ENCODE results near the gene BOD1L1.
A peak's percentile ranks its signal among the peaks of the same experiment; 100 is the strongest.

Gene BOD1L1

DNA sequence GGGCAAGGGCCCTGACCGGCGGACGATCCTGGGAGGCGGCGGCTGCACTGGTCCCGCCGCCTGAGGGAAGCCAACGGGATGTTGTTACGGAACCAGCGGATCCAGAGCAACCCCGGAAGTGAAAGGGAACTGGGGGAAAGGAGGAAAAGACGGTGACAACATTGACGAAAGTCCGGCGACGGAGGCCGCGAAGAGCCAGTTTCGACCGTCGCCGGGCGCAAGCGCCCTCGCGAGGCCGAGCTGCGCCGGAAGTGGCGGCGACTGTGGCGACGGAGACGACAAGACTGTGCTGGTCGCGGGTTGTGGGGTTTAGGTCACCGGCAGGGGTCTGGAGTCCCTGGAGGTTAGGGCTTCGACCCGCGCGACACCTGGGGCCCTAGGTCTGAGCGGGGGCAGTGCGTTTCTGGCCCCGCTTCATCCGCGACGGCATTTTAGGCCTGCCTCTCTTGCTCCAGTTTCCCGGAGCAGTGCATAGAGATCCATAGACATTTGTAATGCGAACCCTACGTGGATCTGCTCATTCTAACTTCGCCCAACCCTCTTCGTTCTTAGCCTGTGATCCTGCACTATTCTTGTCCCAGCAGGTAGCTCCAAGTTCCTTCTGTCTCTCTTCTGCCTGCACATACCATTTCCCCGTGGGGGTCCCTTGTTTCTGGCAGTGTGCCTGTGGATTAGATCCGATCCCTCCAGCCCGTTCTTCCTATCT, at the start of gene BOD1L1:
BOD1L1 (minus strand) TSS at position 120 of the 706 bp plus-strand sequence. CDS start 138 bp downstream, outside the sequence.
- DNase-seq (ENCODE audit: low spot score): peak; percentile 94

DNA sequence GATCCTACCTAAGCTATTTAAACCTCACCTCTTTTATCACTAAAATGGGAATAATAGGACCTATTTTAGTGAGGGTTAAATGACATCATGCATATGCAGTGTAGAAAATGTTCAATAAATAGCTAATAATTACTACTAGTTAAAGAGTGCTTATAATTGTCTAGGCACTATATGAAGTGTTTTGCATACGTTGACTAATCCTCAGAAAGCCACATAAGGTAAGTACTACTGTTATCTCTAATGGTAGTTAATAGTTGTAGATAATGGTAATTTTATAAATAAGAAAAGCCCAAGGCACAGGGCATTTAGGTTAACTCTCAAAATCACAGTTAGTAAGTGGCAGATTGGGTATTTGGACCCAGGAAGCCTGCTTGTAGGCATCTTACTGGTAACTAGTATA, 47.4 kb upstream of the BOD1L1 start:
- no peak for DNase-seq (ENCODE audit: low spot score)

DNA sequence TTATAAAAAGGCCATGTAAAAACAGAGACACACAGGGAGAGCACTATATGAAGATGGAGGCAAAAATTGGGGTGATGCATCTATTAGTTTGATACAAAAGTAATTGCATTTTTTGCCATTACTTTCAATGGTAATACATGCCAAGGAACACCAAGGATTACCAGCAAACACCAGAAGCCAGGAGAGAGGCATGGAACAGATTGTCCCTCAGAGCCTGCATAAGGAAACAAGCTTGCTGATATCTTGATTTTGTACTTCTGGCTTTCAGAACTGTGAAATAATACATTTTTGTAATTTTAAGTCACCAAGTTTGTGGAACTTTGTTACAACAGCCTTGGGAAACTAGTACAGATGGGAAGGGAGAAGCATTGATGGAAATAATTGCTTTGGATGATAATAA, 45.6 kb upstream of the BOD1L1 start:
- no peak for DNase-seq (ENCODE audit: low spot score)

DNA sequence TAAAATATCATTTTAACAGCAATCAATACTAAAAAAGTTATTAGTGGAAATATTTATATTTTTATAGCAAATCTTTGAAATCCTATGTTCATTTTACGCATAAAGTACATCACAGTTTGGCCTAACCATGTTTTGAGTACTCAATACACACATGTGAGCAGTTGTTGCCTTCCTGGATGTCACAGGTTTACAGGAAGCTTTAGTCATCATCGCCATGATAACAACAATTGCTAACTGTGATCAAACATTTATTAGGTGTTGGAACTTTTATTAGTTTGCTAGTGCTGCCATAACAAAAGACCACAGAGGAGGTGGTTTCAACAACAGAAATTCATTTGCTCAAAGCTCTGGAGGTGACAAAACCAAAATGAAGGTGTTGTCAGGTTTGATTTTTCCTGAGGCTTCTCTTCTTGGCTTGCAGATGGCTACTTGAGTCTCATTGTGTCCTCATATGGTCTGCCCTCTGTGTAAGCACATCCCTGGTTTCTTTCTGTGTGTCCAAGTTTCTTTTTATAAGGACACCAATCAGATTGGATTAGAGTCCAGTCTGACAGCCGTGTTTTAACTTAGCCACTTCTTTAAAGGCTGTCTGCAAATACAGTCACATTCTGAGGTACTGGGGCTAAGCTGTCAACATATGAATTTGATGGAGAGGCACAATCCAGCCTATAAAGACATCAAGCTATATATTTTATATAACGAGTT, 43.1 kb upstream of the BOD1L1 start:
- DNase-seq (ENCODE audit: low spot score): no peak

DNA sequence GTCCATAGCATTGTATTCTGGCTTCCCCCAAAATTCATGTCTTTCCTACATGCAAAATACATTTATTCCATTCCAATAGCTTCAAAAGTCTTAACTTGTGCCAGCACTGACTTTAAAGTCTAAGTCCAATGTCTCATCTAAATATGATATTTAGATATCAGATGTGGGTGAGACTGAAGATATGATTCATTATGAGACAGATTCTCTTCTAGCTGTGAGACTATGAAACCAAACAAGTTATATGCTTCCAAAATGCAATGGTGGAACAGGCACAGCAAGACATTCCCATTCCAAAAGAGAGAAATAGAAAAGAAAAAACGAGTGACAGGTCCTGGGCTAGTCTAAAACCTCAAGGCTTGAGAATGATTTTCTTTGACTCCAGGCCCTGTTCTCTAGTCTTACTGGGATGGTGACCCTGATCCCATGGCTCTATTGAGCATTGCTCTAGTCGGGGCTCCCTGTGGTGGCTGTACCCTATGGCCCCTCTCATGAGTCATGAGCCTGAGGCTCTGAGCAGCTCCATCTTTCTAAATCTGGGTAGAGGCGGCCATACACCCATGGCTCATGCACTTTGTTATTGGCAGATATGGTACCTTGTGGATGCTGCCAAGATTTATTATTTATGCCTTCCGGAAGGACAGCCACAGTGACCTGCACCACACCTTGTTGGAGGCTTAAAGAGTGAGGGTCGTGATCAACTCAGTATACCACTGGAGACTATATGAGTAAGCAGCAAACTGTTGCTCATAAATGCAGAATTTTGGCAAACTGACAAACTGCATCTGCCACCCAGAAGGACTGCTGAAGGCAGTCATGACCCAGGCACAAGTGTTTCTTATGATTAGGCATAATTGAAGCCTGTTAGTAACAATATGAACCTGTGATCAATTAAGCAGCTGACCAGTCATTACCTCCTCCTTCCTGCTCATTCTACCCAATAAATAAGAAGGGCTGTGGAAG, 38.5 kb upstream of the BOD1L1 start:
- DNase-seq (ENCODE audit: low spot score): no peak

DNA sequence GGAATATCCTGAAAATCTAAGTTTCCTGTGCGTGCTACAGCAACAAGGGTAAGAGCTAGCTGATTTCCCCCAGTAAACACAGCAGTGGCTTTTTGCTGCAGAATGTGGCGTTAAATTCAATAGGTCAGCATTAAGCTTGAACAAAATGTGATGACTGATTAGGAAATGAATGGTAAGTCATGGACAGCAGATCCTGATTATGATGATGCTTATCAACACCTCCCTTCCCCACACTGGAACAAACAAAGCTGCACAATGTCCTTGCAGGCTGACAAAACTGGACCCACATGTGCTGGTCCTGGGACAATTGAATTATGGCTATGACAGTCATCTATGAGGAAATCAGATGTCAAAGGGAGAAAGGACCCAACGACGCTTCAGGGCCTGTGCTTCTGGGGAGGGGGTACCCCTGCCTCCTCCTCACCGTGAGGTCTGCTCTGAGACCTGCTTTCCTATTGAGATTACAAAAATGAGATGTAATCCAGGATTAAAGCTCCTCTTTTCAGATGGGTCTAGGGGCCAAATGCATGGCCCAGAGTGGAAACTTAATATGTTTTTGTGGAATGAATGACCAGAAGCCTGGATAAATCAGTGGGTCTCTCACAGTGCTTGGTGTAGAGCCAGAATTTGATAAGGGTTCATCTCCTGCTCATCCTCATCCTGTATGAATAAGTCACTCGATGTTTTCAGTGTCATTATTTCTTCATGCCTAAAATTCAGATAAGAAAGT, 32.0 kb upstream of the BOD1L1 start:
- no peak for DNase-seq (ENCODE audit: low spot score)

DNA sequence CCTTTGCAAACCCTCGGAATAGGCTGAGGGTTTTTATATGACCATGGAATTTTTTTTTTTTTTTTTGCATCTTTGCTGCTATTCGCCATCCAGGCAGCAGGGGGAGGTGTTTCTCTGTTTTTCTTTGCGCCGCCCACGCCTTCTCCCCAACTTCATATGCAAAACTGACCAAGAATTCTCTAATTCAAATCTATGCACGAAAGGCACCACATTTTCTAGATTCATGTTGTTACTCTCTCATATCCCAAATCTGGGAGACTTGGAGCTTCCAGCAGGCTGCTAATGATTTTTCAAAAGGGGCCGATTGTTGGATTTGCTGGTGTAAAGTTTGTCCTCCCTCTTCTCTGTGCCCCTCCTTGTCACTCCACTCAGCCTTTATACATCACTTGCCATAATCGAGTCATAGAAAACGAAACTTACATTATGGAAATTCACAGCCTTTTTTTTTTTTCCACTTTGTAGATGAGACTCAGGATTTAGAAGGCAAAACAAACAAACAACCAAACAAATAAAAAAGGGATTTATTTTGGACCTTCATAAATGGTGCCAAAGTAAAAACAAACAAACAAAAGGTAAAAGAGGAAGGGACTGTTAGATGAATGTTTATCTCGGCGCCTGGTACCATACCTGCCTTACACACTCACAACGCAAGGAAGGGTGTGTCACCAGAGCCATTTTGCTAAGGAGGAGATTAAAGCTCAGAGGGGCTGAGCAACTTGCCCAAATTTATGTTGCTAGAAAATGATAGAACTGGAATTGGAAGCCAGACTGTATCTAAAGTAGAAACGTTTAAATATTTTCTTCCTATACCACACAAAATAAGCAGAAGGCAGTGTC, 29.3 kb upstream of the BOD1L1 start:
- DNase-seq (ENCODE audit: low spot score): peak; percentile 72

DNA sequence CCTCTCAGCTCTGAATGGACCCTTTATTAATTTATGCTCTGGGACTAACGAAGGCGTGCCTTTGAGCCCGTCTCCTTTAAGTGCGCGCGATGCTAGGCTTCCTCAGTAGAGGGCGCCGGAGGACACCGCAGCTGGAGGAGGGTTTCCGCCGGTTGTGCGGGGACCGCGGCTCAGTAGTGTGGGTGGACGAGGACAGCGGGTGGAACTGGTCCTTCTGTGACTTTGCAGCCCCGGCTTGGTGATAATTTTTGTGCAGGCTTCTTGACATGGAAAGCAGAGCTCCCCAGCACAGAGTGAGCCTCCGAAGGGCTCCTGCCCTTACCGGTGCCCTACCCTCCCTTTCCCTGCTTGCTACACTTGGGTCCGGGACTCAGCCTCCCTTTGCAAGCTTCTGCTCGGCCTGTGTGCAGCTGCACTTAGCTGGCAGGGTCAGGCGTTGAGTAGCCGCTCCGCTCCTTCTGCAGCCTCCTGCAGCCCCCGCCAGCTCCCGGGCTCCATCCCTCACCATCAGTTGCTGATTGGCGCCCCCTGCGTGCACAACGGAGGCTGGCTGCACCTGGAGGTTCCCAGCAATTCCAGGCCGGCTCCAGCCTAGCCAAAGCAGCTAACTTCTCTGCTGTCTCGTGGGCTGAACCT, 26.8 kb upstream of the BOD1L1 start:
- DNase-seq (ENCODE audit: low spot score): peak; percentile 87

DNA sequence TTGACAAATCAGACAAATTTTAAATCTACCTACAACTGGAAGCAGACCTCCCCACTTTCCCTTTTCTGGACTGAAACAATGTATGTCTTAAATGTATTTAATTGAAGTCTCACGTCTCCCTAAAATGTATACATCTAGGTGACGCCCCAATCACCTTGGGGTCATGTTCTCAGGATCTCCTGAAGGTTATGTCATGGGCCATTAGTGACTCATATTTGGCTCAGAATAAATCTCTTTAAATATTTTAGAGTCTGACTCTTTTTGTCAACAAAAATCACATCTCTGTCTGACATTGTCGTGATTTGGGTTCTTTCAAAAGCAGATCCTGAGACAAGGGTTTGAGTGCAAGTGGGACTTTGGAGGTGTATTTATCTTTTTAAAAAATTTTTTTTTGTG, 26.2 kb upstream of the BOD1L1 start:
- DNase-seq (ENCODE audit: low spot score): no peak

DNA sequence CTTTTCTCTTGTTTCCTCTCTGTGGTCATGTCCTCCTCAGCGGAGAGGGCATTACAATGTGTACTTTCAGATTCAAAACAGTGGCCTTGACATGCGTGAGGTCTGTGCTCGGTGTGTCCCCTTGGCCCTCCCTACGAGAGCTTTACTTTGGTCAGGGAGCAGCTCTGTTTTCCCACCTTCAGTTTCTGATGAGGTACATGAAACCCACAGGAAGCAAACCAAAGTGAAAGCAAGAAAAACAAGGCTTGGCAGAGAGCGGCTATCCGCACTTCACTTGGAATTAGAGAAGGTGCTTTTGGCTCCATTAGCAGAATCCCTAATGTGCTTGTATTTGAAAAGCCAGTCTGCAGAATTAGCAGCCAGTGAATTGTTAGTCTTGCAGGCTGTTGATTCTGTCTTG, 19.5 kb upstream of the BOD1L1 start:
- DNase-seq (ENCODE audit: low spot score): no peak

DNA sequence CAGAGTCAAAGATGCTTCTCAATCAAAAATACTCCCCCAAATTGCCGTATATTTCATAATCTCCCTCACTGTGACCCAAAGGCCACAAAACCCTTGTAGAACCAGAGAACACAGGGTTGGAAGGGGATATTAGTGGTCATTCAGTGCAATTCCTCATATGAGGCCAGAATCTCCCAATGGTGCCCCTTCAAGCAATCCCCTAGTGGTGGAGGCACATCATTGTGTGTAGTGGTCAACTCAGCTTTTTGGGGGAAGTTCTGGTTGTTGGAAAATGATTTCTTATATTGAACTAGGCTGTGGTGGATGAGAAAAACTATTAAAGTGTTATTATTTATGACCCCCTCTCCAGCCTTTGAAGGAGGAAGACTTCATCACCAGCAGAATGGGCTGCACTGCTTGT, 17.6 kb upstream of the BOD1L1 start:
- DNase-seq (ENCODE audit: low spot score): no peak

DNA sequence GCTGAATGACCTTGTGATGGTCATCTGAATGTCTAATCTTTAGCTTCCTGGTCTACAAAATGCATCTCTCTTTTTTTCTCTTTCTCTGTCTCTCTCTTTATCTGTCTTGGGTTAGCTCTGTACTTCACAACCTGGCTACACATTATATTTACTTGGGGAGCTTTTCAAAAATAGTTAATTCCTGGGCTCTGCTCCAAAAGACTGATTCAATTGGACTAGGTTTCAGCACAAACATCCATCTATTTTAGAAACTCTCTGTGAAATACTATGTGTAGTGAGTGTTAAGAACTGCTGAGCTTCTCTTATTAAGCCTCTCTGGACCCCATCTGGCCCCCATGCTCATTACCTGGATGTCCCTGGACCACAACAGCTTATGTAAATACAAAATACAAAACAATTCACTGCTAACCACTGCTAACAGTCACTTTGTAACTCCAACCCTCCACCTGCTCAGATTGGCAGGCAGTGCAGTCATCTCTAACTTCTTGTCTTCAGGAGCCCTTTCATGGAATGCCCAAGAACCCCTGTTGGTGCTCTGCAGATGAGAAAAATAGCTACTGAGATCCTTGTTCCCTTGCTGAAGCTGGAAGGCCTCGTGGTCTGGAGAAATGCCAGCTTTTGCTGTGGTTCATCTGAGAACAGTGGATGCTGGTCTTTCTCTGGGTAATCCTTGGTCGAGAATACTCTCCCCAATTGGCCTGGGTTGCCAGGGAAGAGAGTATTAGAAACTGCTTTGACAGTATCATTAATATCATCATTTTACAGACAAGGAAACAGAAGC, 14.8 kb upstream of the BOD1L1 start:
- no peak for DNase-seq (ENCODE audit: low spot score)

DNA sequence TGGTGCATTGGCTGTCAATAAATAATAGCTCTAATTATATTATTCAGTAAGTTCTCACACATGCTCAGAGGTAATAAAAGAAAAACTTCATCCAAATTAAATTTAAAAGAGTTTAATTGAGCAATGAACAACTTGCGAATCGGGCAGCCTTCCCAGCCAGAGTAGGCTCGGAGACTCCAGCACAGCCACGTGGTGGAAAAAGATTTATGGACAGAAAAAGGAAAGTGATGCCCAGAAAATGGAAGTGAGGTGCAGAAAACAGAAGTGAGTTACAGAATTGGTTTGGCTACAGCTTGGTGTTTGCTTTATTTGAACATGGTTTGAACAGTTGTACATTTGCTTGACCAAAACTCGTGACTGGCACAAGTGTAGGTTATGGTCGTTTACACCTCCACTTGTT, 13.6 kb upstream of the BOD1L1 start:
- no peak for DNase-seq (ENCODE audit: low spot score)

DNA sequence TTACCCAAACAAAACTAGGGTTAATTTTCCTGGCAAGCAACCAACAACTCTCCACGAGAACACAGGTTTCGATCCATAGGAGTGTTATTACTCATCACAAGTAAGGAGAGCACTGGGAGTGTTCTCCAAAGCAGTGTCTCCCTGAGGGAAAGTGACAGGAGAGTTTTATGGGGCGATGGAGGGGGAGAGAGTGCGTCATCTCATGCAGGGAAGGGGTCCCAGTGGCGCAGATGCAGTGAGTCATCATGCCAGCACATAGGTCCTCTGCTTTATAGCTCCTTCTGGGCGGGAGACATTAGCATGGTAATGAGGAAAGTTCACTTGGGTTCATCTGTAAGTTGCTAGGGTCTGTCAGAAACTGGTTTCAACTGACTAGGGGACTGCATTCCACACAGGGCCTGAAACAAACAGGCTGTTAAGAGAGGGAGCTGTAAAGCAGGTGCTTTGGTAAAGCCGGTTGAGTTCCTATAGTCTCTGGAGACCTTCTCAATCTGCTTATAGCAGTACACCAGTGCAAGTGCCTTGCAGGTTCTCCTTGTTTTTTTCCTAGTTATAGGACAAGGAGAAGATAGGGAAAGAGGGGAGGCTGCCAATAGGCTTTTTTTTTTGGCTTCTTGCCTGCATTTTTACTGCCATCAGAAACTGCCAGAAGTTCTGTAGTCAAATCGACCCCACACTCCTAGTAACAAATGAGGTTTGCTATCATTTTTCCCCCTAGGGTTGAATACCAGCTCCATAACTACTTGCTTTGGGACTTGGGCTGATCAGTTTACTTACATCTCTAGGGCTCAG, 12.8 kb upstream of the BOD1L1 start:
- no peak for DNase-seq (ENCODE audit: low spot score)

DNA sequence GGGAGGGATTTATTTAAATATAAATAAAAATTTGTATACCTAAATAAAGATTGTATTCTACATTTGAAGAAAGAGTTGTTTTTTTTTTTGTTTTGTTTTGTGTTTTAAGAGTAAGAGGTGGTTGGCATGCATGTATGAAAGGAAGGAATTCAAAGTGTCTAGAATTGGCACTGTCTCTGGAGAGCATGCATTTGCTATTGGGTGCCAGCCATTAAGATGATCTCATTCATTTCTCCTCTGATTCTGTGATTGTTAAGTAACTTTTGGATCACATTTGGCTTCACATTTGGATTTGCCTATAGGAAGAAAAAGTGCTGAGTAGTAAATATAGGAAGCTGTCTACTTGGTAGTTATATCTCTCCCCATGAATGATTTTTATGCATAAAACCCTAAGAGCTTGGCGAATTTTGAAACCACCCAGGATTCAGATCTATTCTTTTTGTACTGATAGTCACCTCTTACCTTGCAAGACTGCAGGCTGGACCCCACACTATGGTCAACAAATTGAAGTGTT, 7.8 kb upstream of the BOD1L1 start:
- DNase-seq (ENCODE audit: low spot score): peak; percentile 20

DNA sequence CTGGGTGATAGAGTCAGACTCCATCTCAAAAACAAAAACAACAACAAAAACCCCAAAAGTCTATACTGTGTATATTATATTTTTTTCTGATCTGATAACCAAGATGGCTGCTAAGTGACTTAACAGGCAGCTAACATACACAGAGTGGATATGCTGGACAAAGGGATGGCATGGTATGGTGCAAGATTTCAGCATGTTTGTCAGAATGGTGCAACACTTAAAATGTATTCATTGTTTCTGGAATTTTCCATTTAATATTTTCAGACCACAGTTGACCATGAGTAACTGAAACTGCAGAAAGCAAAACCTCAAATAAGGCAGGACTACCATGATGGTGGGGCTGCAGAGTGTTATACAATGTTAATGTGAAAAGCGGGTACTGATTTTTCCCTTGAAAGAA, 6.1 kb upstream of the BOD1L1 start:
- DNase-seq (ENCODE audit: low spot score): no peak

DNA sequence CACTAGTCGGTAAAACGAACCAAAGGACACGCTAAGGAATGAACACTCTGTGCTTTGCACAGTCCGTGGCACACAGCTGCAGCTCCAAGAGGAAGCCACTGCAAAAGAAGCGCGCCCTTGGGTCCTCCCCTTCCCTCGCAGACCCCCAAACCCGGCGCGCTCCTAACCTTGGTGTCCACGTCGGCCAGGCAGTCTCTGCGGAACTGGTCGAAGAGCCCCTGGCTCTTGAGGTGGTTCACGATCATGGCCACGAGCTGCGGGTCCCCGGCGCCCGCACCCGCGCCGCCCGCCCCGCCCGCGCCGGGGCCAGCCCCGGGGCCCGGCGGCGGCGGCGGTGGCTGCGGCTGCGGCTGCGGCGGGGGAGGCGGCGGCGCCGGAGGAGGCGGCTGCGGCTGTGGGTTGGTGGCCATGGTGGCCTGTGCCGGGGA, 333 bp downstream of the BOD1L1 start:
- no peak for DNase-seq (ENCODE audit: low spot score)

DNA sequence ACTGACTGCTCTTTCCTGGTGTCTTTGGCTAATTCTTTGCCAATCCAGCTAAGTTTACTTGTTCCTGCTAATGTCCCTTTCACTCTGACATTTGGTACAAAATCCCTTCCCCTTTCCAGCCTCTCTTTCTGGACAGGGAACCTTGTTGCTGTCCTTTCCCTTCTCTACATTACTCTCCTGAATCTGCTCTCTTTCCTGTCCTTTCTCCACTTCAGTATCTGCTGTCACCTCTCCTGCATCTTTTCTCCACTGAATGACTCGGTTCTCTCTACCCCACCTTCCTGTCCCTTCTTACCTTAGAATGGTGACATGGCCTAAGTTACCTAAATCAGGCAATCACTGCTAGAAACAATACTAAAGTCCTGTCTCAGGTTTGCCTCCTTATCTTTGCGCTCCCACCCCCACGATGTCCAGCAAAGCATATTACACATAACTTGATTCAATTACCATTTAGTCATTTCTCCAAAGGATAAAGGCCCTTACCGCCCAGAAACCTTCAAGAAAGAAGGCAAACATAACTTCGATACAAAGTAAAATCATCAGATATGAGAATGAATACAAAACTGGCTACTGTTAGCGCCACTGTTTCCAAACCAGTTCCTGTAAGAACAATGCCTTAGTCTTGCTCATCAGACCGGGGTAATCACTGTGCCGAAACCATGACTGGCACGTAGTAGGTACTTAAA, 890 bp downstream of the BOD1L1 start:
- no peak for DNase-seq (ENCODE audit: low spot score)

Data from GM03348 (cell line).